ENCODE results near the gene ELOVL2.

The ELOVL2 gene

DNA sequence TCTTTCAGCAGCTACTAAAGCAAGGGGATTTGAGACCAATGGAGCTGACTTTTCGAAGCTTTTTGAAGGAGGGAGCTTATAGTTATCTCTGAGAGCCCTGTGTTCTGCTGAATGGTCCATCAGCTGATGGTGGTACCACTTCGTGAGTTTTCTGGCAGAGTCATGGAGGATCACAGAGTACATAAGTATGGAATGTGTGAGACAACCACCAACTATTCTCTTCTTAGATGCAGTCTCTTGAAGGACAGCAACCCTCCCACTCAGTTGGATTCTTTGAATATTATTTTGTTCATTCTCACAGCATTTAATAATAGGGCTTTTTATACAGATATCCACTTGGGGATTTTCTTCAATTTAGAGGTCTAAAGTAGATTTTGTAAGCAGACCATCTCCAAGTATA, 75.3 kb downstream of the ELOVL2 start:
- no peak overlapping the region for H3K4me3 ChIP-seq (ENCODE audit: low read depth in 1 of 2, low read length in 1 of 2)
- H3K9me3 ChIP-seq, result no peaks in the 10 kb centered on the region
- H3K4me1 ChIP-seq (ENCODE audit: control insufficient read depth in 1 of 2, insufficient read depth in 1 of 2, low read depth in 1 of 2, low read length in 1 of 2), result no peaks in the 10 kb centered on the region
- TF ChIP-seq, protein P1, sequence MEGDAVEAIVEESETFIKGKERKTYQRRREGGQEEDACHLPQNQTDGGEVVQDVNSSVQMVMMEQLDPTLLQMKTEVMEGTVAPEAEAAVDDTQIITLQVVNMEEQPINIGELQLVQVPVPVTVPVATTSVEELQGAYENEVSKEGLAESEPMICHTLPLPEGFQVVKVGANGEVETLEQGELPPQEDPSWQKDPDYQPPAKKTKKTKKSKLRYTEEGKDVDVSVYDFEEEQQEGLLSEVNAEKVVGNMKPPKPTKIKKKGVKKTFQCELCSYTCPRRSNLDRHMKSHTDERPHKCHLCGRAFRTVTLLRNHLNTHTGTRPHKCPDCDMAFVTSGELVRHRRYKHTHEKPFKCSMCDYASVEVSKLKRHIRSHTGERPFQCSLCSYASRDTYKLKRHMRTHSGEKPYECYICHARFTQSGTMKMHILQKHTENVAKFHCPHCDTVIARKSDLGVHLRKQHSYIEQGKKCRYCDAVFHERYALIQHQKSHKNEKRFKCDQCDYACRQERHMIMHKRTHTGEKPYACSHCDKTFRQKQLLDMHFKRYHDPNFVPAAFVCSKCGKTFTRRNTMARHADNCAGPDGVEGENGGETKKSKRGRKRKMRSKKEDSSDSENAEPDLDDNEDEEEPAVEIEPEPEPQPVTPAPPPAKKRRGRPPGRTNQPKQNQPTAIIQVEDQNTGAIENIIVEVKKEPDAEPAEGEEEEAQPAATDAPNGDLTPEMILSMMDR (IDR thresholded peaks at IDR 0.05), result no peak
- no peaks in the 10 kb centered on the region for H3K36me3 ChIP-seq
- no peak overlapping the region for H3K27ac ChIP-seq
- no peaks in the 10 kb centered on the region for H3K27me3 ChIP-seq

DNA sequence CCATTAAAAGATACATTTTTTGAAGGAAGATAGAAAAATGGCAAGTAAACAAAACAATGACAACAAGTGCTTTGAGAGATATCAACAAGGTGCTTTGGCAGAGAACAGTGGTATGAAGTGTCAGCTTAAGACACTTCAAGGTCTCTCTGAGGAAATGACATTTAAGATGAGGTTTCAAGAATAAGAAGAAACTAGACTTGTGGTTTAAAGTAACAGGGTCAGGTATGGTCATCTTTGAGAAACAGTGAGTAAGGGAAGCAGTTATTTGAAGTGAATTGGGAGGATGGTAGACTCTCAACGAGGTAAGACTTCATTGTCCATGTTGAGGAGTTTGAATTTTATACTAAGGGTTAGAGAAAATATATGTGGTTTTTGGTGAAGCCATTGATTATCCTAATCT, 79.4 kb downstream of the ELOVL2 start:
- Histone ChIP-seq H3K27me3 (peaks cover 15% of the 10 kb centered on the region), H3K4me1 (ENCODE audit: control insufficient read depth in 1 of 2, insufficient read depth in 1 of 2, low read depth in 1 of 2, low read length in 1 of 2) (no peaks in the 10 kb centered on the region), H3K4me3 (ENCODE audit: low read depth in 1 of 2, low read length in 1 of 2) (no peak overlapping the region), H3K27ac (no peak overlapping the region), H3K9me3 (no peaks in the 10 kb centered on the region), H3K36me3 (no peaks in the 10 kb centered on the region)
- TF ChIP-seq, protein P1 (IDR thresholded peaks at IDR 0.05), result no peak

DNA sequence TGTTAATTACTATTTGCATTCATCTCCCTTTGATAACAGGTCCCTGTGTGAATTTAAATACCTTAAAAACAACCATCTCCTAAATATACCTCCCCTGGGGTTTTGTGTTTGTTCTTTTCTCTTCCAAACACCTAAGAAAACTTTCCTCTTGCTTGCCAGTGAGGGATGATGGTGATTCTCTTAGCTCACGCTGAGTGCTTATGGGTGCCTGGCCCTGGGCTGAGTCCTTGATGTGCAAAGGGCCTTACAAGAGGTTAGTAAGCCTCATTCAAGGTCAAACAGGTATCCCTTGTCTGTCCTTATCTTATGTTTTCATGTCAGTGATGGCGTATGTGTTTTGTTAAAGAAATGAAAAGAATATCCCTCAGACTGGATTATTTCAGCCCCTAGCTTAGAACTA, 81.0 kb downstream of the ELOVL2 start:
- TF ChIP-seq, protein P1 (IDR thresholded peaks at IDR 0.05), result no peak
- Histone ChIP-seq H3K4me3 (ENCODE audit: low read depth in 1 of 2, low read length in 1 of 2) (no peak overlapping the region), H3K27ac (no peak overlapping the region)

DNA sequence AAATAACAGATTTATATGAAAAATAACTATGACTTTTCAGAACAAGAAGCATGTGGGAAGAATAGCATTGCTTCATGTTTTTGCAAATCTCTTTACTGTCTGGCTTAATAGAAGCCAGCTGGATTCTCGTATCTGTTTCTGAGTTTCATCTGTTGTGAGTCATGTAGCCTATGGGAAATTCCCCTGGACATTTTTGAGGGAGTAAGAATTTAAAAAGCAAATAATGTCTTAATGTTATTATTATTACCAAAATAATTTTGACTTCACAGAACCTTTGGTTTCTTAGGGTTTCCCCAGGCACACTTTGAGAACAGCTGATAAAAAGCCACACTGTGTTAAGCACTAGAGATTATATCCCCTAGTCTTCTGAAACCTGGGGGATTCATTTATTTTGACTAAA, 81.4 kb downstream of the ELOVL2 start:
- Histone ChIP-seq H3K4me3 (ENCODE audit: low read depth in 1 of 2, low read length in 1 of 2) (no peak overlapping the region), H3K36me3 (no peaks in the 10 kb centered on the region), H3K27me3 (peaks cover 15% of the 10 kb centered on the region), H3K4me1 (ENCODE audit: control insufficient read depth in 1 of 2, insufficient read depth in 1 of 2, low read depth in 1 of 2, low read length in 1 of 2) (no peaks in the 10 kb centered on the region), H3K9me3 (no peaks in the 10 kb centered on the region), H3K27ac (no peak overlapping the region)
- TF ChIP-seq, protein P1 (IDR thresholded peaks at IDR 0.05), result no peak

More for the DNA sequence above, 81.0 kb downstream of the ELOVL2 start:
- Histone ChIP-seq H3K27me3 (peaks cover 15% of the 10 kb centered on the region), H3K4me1 (ENCODE audit: control insufficient read depth in 1 of 2, insufficient read depth in 1 of 2, low read depth in 1 of 2, low read length in 1 of 2) (no peaks in the 10 kb centered on the region), H3K9me3 (no peaks in the 10 kb centered on the region), H3K36me3 (no peaks in the 10 kb centered on the region)

DNA sequence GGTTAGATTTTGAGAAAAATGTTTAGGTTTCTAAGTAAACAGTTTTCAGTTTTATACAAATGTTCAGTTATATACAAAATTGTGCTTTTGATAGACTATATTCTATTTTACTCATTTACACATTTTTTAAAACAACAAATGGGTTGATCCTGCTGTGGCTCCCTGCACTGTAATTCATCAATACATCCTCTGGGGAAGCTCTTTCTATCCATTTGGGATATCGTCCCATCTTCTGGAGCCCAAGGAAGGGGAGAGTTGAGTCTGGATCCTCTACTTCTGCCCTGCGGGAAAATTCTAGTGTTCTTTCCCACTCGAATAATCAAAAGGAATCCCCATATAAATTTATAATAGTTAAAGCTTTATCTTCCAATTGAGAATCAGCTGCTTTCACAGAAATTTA, 82.3 kb downstream of the ELOVL2 start:
- peaks cover 15% of the 10 kb centered on the region for H3K27me3 ChIP-seq
- H3K36me3 ChIP-seq, result no peaks in the 10 kb centered on the region
- H3K9me3 ChIP-seq, result no peaks in the 10 kb centered on the region
- H3K27ac ChIP-seq, result no peak overlapping the region
- TF ChIP-seq, protein P1 (IDR thresholded peaks at IDR 0.05), result no peak
- no peak overlapping the region for H3K4me3 ChIP-seq (ENCODE audit: low read depth in 1 of 2, low read length in 1 of 2)
- no peaks in the 10 kb centered on the region for H3K4me1 ChIP-seq (ENCODE audit: control insufficient read depth in 1 of 2, insufficient read depth in 1 of 2, low read depth in 1 of 2, low read length in 1 of 2)

DNA sequence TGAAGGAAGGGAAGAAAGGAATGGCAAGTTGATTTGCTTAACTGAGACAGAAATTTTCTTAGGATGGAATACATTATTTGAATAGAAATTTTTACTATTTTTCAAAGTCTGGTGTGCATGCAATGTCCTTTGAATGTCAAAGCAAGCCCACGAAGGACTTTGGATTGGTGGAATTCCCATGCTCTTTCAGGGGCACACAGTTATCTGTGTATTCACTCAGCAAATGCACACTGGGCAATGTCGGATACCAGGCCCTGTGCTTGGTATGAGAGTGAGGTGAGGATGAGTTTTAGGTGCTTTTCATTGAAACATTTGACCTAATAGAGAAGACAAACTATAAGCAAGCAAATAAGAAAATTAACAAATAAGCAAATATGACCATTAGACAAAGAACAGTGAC, 83.9 kb downstream of the ELOVL2 start:
- TF ChIP-seq, protein P1 (IDR thresholded peaks at IDR 0.05), result no peak

More for the DNA sequence above, 83.9 kb downstream of the ELOVL2 start:
- H3K36me3 ChIP-seq, result no peaks in the 10 kb centered on the region
- peaks cover 15% of the 10 kb centered on the region for H3K27me3 ChIP-seq
- no peak overlapping the region for H3K4me3 ChIP-seq (ENCODE audit: low read depth in 1 of 2, low read length in 1 of 2)
- H3K4me1 ChIP-seq (ENCODE audit: control insufficient read depth in 1 of 2, insufficient read depth in 1 of 2, low read depth in 1 of 2, low read length in 1 of 2), result no peaks in the 10 kb centered on the region
- H3K9me3 ChIP-seq, result no peaks in the 10 kb centered on the region
- H3K27ac ChIP-seq, result no peak overlapping the region

Data from neutrophil (primary cell).